HG02798 (cell line): Measurements from ENCODE around the gene PMEPA1.
"Not testable (repeated sequence)": the region's sequence is repeated elsewhere in the genome, so short reads cannot be mapped to it uniquely, and the experiment has no call there.

Experiments
- ATAC-seq: cut with Tn5 transposase; IDR thresholded peaks from one replicate; pipeline ENCODE4 v1.9.1; 2021; ENCODE audit warnings: mild to moderate bottlenecking; ENCODE audit not compliant: unreplicated experiment, poor library complexity

PMEPA1 gene

DNA sequence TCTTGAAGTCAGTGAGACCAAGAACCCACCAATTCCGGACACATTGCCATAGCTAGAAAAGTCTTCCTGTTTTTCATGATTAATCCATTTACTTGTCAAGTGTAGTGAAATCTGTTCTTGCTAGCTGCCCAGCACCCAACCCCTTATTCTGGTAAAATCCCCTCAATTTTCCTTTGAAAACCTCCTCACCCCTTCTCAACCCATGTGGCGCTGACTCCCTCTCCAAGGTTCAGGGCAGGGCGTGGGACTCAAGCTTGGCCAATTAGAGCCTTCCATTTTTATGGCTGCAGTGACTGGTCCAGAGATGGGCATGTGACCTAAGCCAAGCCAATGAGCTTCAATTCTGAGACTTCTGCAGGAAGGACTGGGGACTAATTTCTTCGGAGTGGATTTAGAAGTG is 79.8 kb downstream of the PMEPA1 start:
- no peak for ATAC-seq

DNA sequence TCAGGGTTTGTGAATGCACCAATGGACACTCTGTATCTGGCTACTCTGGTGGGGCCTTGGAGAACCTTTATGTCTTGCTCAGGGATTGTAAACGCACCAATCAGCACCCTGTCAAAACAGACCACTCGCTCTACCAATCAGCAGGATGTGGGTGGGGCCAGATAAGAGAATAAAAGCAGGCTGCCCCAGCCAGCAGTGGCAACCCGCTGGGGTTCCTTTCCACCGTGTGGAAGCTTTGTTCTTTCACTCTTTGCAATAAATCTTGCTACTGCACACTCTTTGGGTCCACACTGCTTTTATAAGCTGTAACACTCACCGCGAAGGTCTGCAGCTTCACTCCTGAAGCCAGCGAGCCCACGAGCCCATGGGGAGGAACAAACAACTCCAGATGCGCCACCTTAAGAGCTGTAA is 80.3 kb downstream of the PMEPA1 start:
- not testable (repeated sequence) for ATAC-seq

DNA sequence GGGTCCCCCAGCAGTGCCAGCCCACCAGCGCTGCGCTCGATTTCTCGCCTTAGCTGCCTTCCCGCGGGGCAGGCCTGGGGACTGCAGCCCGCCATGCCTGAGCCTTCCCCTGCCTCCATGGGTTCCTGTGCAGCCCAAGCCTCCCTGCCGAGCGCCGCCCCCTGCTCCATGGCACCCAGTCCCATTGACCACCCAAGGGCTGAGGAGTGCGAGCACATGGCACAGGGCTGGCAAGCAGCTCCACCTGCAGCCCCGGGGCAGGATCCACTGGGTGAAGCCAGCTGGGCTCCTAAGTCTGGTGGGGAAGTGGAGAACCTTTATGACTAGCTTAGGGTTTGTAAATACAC is 80.9 kb downstream of the PMEPA1 start:
- ATAC-seq, result not testable (repeated sequence)

DNA sequence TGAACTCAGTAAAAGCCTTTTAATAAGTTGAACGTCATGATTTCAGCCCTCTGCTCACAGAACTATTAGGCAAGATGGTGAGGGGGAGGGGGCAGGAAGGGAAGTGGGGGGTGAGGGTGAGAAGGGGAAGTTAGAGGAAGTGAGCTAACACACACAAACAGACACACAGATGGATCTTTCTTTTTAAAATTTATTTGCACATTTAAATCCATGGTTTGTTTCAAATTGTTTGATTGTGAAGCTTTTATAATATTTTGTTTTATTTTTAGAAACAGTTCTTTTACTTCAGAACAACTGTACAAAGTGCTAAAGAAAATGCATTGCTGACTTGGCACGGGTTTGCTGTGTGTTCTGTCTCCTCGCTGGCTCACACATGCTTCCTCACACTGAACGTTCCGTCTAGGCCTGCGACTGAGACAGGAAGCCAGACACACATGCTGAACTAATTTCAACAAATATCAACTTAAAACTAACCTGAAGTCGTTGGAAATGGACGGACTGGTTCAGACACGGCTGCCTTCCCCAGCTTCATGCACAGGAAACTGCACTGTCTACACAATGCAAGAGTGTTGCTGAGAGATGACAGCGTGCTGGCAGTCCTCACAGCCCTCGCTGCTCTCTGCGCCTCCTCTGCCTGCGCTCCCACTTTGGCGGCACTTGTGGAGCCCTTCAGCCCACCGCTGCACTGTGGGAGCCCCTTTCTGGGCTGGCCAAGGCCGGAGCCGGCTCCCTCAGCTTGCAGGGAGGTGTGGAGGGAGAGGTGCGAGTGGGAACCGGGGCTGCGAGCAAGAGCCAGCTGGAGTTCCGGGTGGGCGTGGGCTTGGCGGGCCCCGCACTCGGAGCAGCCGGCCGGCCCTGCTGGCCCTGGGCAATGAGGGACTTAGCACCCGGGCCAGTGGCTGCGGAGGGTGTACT is 81.5 kb downstream of the PMEPA1 start:
- ATAC-seq, result no peak

DNA sequence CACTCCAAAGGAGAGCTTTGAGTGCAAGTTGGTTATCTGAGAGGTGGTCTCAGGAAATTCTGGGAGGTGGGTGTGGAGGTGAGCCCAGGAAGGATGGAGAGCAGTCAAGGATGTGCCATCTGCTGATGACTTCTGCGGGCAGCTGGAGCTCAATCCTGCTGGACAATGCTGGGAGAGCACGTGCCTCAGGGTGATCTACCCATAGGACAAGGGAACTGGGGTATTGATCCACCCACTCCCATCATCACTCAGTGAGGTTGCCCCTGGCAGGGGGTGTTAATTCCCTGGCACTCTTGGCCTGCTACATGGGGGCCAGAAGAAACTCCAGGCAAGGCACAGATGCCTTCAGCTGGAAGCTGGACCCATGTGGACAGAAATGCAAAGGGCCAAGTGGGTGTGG is 82.5 kb downstream of the PMEPA1 start:
- ATAC-seq, result no peak

DNA sequence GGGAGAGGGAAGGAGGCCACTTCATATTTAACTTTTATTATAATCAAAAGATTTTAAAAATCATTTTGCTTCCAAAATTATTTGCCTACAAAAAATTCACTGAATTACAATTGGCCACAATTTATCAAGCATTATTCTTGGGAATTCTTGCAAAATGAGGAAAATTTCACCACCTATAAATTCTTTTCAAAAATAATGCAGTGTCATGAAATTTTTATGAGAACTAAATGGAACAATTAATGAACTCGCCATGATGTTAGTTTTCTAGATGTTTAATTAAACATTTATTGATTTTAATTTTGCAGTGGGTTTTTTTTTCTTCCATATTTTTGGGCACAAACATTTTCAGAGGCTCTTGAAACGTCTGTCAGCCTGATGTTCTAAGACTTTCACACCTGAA is 83.8 kb downstream of the PMEPA1 start:
- ATAC-seq, result no peak

DNA sequence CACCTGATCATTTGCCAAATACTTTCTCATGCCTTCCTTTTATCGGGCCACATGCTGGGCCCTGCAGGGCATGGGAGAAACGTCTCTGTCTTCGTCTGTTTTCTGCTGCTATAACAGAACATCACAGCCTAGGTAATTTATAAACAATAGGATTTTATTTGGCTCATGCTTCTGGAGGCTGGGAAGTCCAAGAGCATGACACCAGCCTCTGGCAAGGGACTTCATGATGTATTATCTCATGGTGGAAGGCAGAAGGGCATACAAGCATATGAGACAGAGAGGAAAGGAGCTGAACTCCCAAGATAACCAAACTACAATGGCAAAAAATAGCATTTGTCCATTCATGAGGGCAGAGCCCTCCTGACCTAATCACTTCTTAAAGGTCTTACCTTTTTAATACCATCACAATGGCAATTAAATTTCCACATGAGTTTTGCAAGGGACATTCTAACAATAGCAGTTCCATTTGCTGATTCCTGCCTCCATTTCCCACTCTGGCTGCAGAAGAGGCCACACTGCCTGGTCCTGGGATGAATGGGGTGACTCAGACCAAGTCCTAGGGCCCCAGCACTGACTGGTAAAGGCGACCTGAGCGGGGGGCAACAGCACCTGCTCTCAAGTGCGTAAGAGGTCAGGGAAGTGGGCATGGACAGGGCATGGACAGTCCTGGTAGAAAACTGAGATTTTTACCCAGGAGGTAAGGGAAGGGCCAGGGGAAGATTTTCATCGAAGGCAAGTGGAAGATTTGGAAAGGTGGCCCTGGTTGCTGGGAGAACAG is 84.4 kb downstream of the PMEPA1 start:
- ATAC-seq, result no peak

DNA sequence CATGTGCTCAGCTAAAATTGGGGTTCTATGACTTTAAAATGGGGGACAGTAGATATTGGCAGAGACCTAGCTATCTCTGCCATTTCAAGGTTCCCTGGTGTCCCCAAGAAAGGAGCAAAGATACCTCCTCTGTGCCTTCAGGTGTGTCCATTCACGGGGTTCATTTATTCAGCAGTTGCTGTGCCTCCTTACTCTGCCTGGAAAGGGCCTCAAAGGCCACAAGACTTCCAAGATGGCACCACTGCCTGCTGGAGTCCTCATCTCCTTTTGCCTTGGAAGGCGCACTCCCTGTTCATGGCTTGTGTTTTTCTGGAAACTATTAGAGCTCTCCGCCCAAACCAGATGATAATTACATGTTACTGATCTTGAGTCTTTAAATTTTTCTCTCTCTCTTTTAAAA is 85.7 kb downstream of the PMEPA1 start:
- ATAC-seq, result no peak

DNA sequence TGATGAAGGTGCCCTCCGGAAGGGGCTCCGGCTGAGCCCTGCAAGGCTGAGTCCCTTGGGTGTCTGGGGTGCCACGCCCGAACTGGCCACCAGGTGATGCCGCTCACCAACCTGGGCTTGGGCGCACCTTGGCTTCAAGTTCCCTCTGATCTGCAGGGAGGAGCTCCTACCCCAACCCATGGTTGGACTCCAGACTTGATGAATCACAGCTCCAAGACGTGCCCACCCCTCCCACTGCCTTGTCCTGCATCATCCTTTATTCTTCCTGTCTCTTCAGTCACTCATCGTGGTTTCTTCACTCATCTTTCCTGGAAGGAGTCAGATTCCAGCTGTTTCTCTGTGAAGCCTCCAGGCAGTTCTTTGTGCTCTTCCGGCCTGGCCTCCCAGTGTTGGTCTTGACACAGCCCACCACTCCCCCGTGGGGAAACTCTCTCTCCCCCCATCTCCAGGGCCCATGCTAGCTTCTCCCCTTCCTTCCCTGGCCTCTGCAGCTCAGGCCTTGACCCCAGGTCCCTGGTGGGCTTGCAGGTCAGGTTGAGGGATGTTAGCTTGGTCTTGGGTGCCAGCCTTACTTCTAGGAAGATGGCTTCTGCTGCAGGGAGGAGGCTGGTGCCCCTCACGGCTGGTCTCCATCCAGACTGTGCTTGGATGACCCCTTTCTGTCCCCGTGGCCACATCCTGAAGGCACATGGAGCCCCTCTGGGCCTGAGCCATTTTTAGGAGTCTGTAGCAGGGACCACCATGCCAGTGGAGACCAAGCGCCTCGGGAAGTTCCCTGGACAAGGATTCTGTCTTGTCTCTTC is 87.0 kb downstream of the PMEPA1 start:
- ATAC-seq, result no peak

DNA sequence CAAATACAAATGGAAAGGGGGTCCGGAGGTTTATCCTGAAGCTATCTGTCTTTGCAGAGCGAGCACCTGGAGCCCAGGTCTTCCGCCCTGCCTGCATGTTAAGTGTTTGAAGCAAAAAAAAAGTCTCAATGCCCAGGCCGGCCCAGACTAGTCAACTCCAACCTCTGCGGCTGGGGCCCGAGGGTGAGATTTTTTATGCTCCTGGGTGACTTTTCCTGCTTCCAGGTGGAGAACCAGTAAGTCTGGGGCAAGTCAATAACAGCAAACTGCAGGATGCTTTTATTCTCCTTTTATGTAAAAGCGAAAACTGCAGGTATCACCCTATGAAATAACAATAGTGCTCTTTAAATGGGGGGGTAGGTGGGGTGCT is 87.6 kb downstream of the PMEPA1 start:
- ATAC-seq, result no peak

DNA sequence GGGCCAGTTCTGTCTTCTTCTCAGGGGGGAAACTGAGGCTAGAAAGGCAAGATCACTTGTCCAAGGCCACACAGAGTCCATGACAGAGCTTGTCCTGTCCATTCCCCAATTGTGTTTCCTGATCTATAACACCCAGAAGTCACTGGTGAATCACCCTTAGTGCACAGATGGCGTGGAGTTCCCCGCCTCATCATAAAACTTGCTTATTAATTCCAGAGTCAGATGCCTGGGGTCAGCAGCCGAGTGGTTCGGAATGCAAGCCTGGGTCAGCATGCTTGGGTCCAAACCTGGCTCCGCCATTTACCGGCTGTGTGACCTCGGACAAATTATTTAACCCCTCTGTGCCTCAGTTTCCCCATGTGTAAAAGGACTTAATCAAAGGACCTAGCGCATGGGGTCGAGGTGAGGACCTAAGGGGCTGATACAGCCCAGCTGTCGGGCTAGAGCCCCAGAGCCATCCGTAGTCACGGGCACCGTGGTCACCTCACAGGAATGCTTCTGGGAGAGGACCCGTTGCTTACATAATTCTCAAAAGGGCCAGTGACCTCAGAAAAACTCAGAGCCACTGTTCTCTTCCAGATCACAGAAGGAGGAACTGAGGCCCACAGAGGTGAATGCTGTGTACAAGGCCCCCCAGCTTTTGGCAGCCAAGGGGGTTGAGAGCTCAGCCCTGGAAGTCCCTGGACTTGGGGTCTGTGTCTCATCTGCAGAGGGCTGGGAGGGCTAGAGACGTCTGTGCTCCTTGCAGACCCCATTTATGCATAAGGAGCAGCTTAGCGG is 88.2 kb downstream of the PMEPA1 start:
- no peak for ATAC-seq

DNA sequence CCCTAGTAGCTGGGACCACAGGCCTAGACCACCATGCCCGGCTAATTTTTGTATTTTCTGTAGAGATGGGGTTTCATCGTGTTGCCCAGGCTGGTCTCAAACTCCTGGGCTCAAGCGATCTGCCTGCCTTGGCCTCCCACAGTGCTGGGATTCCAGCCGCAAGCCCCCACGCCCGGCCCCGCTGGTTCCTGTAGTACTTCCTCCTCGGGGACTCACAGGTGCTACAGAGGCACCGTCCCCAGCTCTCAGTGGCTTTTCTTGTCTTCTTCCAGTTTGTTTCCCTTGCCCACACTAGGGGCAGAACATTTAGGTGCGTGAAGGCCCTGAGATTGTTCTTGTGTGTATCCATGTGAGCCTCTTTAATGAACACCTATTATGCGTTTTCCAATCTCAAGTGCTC is 88.8 kb downstream of the PMEPA1 start:
- ATAC-seq, result no peak

DNA sequence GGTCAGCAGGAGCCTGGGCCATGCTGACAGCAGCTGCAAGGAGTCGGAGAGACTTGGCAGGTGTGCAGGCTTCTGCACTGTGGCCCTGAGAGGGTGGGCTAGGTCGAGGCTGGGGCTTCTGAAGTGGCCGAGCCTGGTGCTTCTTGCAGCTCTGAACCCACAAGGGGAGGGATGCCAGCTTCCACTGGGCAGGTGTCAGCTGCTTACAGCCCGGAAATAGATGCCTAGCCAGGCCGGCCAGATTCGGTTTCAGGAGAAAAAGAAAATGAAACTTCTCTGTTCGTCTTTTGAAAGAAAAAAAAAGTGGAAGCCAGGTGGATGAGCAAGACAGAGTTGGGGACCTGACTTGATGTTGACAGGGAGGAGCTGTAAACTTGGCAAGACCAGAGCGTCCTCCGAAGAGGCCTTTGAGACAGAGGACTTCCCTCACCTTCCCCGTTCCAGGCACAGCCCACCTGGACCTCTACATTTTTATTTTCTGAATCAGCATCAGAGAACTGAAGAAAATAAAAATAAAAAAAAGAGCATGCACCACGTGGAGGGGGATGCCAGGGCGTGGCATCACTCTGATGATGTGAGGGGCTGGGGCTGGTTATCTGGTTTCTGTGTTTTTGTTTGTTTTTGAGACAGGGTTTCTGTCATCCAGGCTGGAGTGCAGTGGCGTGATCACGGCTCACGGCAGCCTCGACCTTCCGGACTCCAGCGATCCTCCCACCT is 89.4 kb downstream of the PMEPA1 start, which contains the start of gene ZBP1:
Gene ZBP1, minus strand, starts transcription at position 153 of the 717 bp plus-strand sequence. Its CDS starts 131 bp downstream, at position 22.
- peak; percentile 75 for ATAC-seq

DNA sequence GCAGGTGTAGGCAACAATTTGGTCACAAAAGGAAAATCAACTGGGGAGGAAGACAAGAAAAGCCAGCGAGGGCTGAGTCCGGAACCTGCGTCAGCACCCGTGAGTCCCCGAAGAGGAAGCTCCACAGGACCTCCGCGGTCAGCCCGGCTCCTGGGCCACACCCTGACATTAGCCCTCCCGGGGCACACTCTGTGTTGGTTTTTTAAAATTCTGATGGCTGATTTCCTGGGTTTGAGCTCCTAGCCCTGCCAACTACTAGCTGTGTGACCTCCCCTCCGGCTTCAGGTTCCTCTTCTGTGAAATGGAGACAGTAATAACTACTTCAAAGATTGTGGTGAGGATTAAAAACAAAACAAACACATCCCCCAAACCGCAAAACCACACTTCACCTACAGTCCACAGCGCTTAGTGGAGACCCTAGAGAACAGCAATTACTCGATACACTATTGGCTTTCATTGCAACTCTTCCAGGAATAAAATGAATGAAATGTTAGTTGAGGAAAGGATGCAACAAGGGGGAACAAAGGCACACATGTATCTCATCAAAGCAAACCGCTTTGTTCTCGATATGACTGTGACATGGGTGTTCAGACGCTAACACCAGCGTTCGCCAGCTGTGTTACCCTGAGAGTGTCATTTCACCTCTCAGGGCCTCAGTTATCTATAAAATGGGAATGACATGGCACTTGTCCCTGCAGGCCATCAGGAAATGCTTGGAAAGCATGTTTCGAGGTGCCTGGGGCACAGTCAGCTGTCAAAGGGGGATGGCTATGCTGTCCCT is 90.6 kb downstream of the PMEPA1 start:
- peak; percentile 64 for ATAC-seq

DNA sequence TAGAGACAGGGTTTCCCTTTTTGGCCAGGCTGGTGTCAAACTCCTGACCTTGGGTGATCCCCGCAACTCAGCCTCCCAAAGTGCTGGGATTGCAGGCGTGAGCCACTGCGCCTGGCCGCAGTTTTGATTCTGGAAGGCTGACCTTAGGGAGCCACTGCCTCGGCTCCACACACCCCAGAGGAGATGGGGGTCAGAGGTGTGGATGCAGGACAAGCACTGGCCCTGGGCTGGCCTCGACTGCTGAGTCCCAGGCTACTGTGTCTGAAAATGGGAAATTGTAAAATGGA is 91.1 kb downstream of the PMEPA1 start:
- no peak for ATAC-seq

DNA sequence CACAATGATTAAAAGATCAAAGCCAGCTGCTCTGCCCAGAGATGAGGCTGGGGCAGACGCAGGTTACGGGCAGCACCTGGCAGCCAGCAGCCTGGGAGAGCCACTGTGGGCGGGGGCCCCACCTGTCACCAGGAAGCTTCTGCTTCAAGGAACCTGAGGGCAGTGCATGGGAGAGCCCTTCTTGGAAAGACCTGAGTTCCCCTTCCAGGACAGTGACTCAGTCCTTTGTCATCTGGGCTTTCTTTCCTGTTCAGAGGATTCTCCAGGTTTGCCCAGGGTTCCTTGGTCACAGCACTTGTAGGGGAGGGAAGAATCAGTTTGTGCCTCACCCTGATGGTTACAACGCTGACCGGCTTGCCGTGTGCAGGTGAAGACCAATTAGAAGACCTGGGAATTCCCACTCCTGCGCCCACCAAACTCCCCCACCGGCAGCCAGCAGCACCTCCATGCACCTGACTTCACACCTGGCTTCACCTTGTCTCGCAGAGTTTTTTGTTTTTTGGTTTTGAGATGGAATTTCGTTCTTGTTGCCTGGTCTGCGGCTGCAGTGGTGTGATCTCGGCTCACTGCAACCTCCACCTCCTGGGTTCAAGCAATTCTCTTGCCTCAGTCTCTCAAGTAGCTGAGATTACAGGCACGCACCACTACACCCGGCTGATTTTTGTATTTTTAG is 91.6 kb downstream of the PMEPA1 start:
- ATAC-seq, result no peak

DNA sequence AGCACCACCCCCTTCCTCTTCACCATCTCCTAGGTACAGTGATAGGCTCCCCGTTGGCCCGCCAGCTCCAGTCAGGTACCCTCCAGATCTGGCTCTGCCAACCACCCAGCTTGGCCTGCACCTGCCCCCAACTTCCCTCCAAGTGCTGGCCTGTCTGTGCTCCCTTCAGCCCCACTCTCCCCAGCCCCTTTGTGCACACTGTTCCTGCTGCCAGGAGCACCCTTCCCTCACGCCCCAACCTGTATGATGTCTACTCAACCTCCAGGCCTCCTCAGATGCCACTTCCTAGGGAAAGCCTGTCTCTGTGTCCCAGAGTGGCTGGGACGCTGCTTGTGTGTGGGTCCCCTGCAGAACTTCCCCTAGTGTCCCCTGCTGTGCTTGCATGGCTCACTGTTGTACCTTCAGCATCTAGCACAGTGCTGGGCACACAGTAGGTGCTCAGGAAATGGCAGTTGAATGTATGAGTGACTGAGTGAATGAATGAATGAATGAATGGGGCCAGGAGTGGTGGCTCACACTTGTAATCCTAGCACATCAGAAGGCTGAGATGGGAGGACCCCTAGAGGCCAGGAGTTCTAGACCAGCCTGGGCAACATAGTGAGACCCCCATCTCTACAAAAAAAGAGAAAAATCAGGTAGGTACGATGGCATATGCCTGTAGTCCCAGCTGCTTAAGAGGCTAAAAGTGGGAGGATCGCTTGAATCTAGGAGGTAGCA is 92.6 kb downstream of the PMEPA1 start:
- no peak for ATAC-seq
